ENCODE measurements around the gene MMP11.

MMP11 gene

DNA sequence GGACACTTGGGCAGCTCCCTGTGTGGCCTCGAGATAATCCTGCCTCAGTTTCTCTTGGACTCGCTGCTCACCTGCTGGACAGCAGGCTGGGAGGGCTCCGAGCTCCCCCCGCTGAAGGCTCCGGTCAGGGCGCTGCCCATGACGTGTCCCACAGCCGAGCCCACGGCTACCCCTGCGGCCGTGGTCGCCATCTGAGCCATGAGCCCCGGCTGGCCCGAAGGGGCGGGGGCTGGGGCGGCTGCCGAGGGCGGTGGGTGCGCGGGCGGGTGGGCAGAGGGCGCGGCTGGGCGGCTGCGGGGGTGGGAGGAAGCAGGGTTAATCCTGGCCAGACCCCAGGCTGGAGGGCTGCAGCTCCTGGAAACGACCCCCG is 5.4 kb upstream of the MMP11 start:
- DNase-seq (ENCODE audit: insufficient read length, low spot score) = no peak
- FAIRE-seq = no peak
- TF ChIP-seq POLR2A (IDR thresholded peaks at IDR 0.05; ENCODE audit: low read depth, low read length) = no peak

DNA sequence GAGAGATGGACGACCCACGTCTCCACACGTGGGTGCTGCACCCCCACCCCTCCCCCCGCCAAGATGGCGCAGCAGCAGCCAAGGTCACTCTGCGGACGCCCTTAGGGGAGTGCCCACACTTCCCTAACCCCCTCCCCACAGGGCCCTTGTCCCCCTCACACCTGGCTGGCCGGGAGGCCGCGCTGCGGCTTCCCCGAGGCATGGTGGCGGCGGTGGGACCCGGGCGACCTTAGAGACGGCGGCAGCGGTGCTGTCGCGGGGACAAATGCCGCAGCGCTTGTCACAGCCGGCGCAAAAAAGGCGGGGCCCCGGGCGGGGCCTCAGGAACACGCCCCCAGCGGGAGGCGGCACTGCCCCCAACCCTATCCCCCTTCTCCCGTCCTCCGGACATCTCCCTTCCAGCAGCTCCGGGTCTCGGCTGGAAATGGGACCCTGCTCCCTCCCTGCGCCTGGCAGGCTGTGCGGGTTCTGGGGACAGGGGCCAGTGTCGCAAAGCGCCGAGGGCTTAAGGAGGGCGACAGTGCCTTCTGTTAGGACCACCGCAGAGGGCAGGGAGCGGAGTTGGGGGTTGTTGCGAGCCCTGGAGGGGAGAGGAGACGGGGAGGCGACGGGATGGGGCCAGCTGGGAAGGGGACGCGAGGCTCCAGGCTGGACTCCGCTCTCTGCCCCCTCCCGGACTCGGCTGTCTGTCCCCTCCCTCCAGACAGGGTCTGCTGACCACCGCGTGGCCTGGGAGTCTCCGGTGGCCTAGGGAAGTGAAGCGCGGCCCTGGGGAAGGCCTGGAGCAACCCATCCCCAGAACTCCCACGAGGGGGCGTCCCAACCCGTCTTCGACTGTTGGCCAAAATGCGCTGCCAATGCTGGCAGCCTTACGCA is 4.7 kb upstream of the MMP11 start, which contains the start of gene CHCHD10:
CHCHD10 (minus strand) TSS at position 300 of the 876 bp plus-strand sequence; CDS start at position 202, 98 bp downstream.
- no peak for FAIRE-seq
- no peak for DNase-seq (ENCODE audit: insufficient read length, low spot score)

DNA sequence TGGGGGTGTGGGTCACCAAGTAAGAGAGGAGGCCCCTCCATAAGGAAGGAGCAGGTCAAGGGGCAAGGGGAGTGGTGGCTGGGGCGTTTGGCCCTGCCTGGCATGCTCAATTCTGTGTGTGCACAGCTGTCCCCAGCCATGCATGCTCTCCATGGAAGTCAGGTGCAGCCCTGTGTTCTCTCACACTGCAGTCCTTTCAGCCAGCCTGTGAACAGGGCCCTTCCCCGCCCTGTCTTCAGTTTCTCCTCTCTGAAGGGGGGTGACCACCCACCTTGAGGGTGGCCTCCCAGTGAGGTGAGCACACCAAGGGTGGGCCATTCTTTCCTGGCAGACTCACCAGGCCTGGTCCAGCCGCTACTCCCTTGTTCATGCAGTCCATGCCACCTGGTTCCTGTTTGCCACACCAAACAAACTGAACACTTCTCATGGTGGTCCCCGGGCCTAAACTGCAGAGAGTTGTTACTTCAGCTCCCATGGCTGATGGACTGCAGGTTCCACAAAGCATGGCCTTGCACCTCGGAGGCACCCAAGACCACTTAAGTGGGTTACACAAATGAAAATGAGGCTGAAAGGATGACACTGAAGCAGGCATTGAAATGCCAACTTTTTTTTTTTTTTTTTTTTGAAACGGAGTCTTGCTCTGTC is 3.2 kb upstream of the MMP11 start:
- no peak for FAIRE-seq
- TF ChIP-seq POLR2A (IDR thresholded peaks at IDR 0.05; ENCODE audit: low read depth, low read length) = no peak
- DNase-seq (ENCODE audit: insufficient read length, low spot score) = no peak

More for the DNA sequence above, 4.7 kb upstream of the MMP11 start, which contains the start of gene CHCHD10:
- TF ChIP-seq POLR2A (IDR thresholded peaks at IDR 0.05; ENCODE audit: low read depth, low read length) = peak; percentile 45; the same call in 1 of the 2 replicates

DNA sequence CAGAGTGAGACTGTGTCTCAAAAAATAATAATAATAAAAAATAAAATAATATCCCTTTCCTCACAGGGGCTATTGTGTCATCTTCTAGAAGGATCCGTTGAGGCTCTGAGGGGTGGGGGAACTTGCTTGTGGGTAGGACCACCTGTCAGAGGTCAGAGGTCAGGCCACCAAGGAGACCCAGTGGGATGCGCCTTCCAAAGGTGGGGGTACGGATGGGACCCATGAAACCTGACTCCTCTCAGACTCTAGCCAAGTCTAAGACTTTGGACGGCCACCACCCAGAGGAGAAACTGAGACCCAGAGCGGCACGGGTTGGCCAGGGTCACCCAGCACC is 367 bp upstream of the MMP11 start:
- no peak for TF ChIP-seq POLR2A (IDR thresholded peaks at IDR 0.05; ENCODE audit: low read depth, low read length)
- no peak for FAIRE-seq
- no peak for DNase-seq (ENCODE audit: insufficient read length, low spot score)

DNA sequence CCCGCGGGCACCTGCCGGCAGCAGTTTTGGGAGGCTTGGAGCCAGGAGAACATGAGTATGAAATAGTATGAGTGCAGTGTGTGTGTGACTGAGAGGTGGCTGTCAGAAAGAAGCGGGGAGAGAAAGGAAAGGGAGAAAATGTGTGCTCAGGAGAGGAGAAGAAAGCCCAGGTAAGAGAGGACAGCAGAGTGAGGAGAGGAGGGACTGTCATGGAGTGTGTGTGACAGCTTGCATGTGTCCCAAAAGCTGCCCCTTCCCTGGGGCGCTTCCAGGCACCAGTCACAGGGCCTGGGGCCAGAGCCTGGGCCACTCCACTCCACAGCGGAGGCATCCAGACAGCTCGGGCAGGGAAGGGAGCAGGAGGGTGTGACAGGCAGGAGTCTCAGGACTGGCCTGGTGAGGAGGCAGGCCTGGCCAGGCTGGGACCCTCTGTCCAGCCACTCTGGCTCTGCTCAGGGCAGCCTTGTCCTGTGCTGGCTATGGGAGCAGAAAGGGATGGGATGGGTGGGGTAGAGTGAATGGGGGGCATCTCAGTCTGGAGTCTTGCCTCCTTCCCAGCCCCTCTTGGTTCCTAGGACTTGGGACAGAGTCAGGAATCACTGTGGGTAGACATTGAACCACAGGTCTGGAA is 949 bp downstream of the MMP11 start:
- TF ChIP-seq POLR2A (IDR thresholded peaks at IDR 0.05; ENCODE audit: low read depth, low read length) = no peak
- no peak for FAIRE-seq

DNA sequence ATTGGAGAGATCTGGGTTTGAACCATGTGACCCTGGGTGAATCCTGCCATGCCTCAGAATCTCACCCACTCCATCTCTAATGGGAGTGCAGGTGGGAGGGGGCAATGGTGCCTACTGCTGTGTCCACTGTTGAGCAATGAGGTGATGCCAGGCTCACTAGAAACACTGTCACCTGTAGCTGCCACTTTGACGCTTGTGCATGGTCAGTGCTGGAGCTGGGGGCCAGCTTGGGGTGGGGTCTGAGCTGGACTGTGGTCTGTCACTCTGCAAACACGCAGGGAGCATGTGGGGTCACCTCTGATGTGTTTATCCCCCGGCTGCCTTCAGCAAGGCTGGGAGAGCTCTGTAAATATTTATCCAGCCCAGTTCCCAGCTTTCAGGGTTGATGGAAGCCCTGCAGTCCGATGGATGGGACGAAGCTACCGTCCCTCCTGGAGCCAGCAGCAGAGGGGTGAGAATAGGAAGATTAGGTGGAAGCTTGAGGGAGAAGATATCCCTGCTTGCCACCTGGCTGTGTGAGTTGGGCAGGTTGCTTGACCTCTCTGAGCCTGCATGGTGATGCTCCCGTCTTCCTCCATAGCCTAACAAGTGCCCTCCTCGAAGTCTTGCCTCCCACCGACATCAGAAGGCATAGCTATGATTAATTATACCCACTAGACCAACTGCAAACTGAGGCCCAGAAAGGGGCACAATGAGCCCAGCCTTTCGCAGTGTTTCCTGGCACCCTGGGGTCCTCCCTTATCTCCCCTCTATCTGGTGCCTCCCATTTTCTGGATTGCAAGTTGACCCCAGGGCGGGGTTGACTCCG is 1.7 kb downstream of the MMP11 start:
- no peak for DNase-seq (ENCODE audit: insufficient read length, low spot score)
- FAIRE-seq = no peak
- TF ChIP-seq POLR2A (IDR thresholded peaks at IDR 0.05; ENCODE audit: low read depth, low read length) = no peak

More for the DNA sequence above, 949 bp downstream of the MMP11 start:
- no peak for DNase-seq (ENCODE audit: insufficient read length, low spot score)

DNA sequence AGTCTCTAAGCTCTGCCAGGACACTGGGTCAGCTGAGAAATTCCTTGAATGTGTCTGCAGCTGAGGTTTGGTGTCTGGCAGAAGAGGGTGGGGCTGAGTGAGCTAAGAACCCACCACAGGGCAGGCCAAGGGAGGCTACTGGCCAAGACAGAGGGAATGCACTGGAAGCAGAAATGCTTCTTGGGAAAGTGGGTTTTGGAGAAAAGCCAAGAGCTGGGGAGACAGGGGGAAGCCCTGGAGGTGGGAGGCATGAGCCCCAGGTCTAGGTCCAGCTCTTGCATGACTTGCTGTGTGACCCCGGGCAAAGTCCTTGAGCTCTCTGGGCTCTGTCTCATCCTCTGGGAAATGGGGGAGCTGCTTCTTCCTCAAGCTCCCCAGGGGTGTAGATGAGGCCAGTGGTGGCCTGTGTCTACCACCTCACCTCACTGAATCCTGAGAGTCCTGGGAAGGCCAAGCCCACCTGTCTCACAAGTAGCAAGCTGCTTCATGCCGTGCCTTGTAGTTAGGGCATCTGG is 2.3 kb downstream of the MMP11 start:
- no peak for DNase-seq (ENCODE audit: insufficient read length, low spot score)
- no peak for TF ChIP-seq POLR2A (IDR thresholded peaks at IDR 0.05; ENCODE audit: low read depth, low read length)
- FAIRE-seq = no peak

DNA sequence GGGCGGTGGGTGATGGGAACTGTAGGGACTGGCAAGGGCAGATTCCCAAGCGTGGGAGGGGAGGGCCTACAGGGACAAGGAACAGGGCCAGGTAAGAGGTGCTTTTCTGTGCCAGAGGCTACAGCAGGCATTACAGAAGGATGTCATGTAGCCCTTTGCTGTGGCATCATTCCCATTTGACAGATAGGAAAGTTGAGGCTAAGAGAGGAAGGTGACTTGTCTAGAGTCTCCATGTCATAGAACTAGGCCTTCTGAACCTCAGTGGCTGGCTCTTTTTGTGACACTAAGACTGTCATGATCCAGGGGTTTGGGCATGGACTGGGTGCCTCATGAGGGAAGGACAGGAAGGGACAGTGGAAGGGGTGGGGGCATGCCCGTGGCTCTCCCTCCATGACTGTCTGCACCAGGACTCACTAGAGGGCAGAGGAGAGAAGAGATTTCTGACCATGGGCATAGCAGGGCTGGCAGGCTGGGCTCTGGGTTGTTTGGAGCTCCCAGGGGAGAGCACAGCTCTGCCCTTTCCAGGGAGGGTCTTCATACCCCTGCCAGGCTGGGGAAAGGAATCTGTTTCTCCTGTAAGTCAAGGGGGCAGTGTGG is 3.2 kb downstream of the MMP11 start:
- FAIRE-seq (no peak), DNase-seq (ENCODE audit: insufficient read length, low spot score) (no peak)
- no peak for TF ChIP-seq POLR2A (IDR thresholded peaks at IDR 0.05; ENCODE audit: low read depth, low read length)

DNA sequence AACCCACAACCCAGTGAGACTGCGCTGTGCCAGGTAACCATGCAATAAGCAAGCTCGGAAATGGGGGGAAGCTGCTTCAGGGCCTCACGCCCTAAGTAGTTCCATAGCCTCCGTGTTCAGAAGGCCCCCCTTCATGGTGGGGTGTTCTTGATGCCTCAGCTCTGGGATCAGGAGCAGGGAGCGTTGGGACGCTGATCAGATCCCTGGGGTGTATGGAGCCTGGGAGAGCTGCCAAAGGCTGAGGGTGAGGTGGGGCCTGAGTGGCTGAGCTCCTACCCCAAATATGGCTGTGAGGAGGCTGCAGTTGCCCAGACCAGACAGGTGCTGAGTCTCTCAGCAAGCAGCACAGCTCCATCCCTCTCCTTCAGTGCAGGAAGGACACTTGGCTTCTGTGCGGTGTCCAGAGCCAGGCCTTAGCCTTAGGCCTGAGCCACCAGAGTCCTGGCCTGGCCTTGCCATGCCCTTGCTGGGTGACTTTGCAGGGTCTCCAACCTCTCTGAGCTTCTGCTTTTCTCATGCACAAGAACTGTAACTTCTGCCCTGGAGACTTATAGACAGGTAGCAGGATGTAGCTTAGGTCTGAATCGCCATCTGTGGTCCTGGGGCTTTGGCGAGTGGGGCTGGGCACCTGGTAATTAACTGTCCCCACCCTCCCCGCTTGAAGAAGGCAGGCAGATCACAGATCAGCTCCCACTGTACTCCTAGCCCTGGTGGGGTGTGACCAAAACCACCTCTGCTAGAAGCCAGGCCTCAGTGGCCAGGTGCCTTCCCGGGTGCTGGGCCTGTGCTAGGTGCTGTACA is 5.3 kb downstream of the MMP11 start:
- FAIRE-seq = no peak
- no peak for TF ChIP-seq POLR2A (IDR thresholded peaks at IDR 0.05; ENCODE audit: low read depth, low read length)
- no peak for DNase-seq (ENCODE audit: insufficient read length, low spot score)

DNA sequence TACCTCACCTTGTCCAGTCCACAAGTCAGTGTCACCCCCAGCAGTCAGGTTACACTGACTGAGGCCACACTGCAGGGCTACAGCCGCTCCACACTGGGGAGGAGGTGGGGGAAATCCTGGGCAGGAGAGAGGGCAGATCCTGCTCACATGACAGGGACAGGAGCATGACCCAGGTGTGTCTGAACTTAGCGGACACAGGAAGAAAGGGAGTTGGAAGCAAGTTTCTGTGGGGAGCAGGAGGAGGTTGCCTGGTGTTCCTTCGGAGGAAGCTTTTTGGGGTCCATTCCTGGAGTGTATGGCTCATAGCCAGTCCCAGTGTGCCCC is 5.9 kb downstream of the MMP11 start:
- no peak for FAIRE-seq
- no peak for TF ChIP-seq POLR2A (IDR thresholded peaks at IDR 0.05; ENCODE audit: low read depth, low read length)
- DNase-seq (ENCODE audit: insufficient read length, low spot score) = no peak

DNA sequence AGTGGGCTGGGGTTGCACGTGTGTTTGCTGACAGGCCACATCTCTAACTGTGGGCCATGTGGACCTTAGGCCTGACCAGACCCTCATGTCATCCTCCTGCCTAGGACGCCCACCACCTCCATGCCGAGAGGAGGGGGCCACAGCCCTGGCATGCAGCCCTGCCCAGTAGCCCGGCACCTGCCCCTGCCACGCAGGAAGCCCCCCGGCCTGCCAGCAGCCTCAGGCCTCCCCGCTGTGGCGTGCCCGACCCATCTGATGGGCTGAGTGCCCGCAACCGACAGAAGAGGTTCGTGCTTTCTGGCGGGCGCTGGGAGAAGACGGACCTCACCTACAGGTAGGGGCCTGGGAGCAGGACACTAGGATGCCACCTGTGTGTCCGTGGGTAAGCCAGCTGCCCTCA is 6.4 kb downstream of the MMP11 start:
- no peak for FAIRE-seq
- no peak for TF ChIP-seq POLR2A (IDR thresholded peaks at IDR 0.05; ENCODE audit: low read depth, low read length)
- no peak for DNase-seq (ENCODE audit: insufficient read length, low spot score)

DNA sequence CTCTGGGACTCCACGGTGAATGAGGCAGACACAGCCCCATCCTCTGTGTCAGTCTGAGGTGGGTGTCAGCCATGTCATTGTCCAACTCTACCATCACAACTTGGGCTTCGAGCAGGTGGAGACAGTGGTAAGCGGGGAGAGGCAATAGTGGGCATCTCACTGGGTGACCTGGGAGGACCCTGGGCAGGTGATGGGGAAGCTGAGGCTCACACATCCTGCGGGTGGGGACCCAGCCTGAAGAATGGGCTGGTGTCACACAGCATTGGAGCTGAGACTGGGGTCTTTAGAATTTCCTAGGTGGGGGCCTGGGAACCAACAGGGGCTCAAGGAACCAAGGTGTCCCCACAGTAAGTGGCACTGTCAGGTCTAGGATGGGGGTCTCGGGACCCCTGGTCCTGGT is 7.1 kb downstream of the MMP11 start:
- FAIRE-seq (no peak), DNase-seq (ENCODE audit: insufficient read length, low spot score) (no peak)
- TF ChIP-seq POLR2A (IDR thresholded peaks at IDR 0.05; ENCODE audit: low read depth, low read length) = no peak
